Keratinocyte (primary cell): ENCODE measurements around the gene JUP.

Experiments
- CTCF ChIP-seq, 3 experiments: IDR thresholded peaks in 1 of 3; conservative IDR thresholded peaks in 1 of 3; optimal IDR thresholded peaks in 1 of 3; 2 replicates in 2 of 3; 3 replicates in 1 of 3; pipeline versions ENCODE3 to v1.5.1; 2011; ENCODE audit warnings: low read length in 3 of 3, mild to moderate bottlenecking in 3 of 3, moderate library complexity in 2 of 3, control low read depth in 1 of 3, inconsistent platforms in 1 of 3; ENCODE audit not compliant: insufficient read depth in 2 of 3; ENCODE audit errors: extremely low read depth in 1 of 3
- EZH2 ChIP-seq: IDR thresholded peaks from one replicate; pipeline ENCODE4 v1.6.1; 2012; ENCODE audit warnings: inconsistent platforms, mild to moderate bottlenecking, low read length, moderate library complexity

- TF ChIP-seq CTCF (optimal IDR thresholded peaks at IDR 0.05 in 1 of 3, IDR thresholded peaks at IDR 0.05 in 1 of 3, conservative IDR thresholded peaks at IDR 0.05 in 1 of 3; ENCODE audit: extremely low read depth in 1 of 3, insufficient read depth in 2 of 3, low read length in 3 of 3) (no peak), EZH2 (no peak)
Measured at GRCh38 chr17:41823141-41823524, 36.6 kb upstream of the JUP start.
